Sigmoid colon (tissue), 7 donors: Measurements from ENCODE around the gene QRFPR. TPM values are rescaled to one million over a fixed set of nuclear protein-coding genes. Genes with fewer than 3 reads are reported as not detected.

Experiments
- DNase-seq: peaks from one replicate; pipeline ENCODE4 v3.0.0-alpha.2; 2019
- H3K27ac ChIP-seq, 4 donors: fragments of 200-600 bp; sonication (generic); one replicate each; pipeline ENCODE4 v1.5.1; 2016 to 2019; ENCODE audit warnings: mild to moderate bottlenecking in 1 of 4
- H3K27me3 ChIP-seq, 3 donors: fragments of 200-600 bp; sonication (generic); one replicate each; pipeline ENCODE4 v1.5.1; 2019; ENCODE audit warnings: mild to moderate bottlenecking in 1 of 3
- H3K36me3 ChIP-seq, 4 donors: fragments of 200-600 bp; sonication (generic); one replicate each; pipeline ENCODE4 v1.5.1; 2016 to 2019
- H3K4me1 ChIP-seq, 4 donors: fragments of 200-600 bp; sonication (generic); one replicate each; pipeline ENCODE4 v1.5.1; 2017 to 2019
- H3K4me3 ChIP-seq, 4 donors: fragments of 200-600 bp; sonication (generic); one replicate each; pipeline ENCODE4 v1.5.1; 2017 to 2019; ENCODE audit warnings: mild to moderate bottlenecking in 2 of 4, moderate library complexity in 1 of 4
- H3K9me3 ChIP-seq, 4 donors: fragments of 200-600 bp in 3 of 4; sonication (generic) in 3 of 4; one replicate each; pipeline versions ENCODE4 v1.5.1 to v1.6.1; 2013 to 2019
- CTCF ChIP-seq, 4 experiments: fragments of 450-650 bp in 3 of 4; fragments of 200-600 bp in 1 of 4; IDR thresholded peaks; one replicate each; pipeline ENCODE4 v1.5.1; 2016 to 2019; ENCODE audit warnings: antibody characterized with exemption in 4 of 4, mild to moderate bottlenecking in 3 of 4, moderate library complexity in 2 of 4
- EP300 ChIP-seq, 4 donors: sonication (generic); formaldehyde crosslinking; IDR thresholded peaks; one replicate each; pipeline ENCODE4 v1.6.1; 2017; ENCODE audit warnings: antibody characterized with exemption in 4 of 4
- POLR2A ChIP-seq, 2 donors: fragments of 450-650 bp; IDR thresholded peaks; one replicate each; pipeline ENCODE4 v1.6.1; 2016; ENCODE audit warnings: antibody characterized with exemption in 2 of 2, mild to moderate bottlenecking in 2 of 2, moderate library complexity in 2 of 2
- POLR2AphosphoS5 ChIP-seq, 4 donors: sonication (generic); formaldehyde crosslinking; IDR thresholded peaks; one replicate each; pipeline ENCODE4 v1.6.1; 2017; ENCODE audit warnings: antibody characterized with exemption in 4 of 4
- WGBS, 2 donors: extraction: QIAGEN DNeasy Blood & Tissue Kit; methylation state at CpG; one replicate each; pipeline ENCODE4 v1.1.7; 2013; 5-methylcytosine and 5-hydroxymethylcytosine counted together
- intact Hi-C: fragments of 100-400 bp; cut with DNase I; formaldehyde crosslinking; loops from one replicate; pipeline ENCODE4 v1.15.1; 2023
- polyA plus RNA-seq, 3 donors: library from polyadenylated mRNA; stranded (reverse); fragments of 200-250 nt; gene quantifications; one replicate each; pipeline ENCODE4 v1.2.3, GENCODE V29; 2013
- total RNA-seq, 4 donors: library from RNA; depleted of rRNA; stranded (reverse); fragments of >200 nt; gene quantifications; one replicate each; pipeline ENCODE4 v1.1.0, GENCODE V29; 2016
- donor health status: healthy with polysubstance abuse.
- donor health status: Bipolar disorder and iron deficiency.
- donor health status: healthy.

The QRFPR gene
- total and polyA plus RNA-seq, 7 donors, result 0.04 to 0.71 TPM; not detected in 5

DNA sequence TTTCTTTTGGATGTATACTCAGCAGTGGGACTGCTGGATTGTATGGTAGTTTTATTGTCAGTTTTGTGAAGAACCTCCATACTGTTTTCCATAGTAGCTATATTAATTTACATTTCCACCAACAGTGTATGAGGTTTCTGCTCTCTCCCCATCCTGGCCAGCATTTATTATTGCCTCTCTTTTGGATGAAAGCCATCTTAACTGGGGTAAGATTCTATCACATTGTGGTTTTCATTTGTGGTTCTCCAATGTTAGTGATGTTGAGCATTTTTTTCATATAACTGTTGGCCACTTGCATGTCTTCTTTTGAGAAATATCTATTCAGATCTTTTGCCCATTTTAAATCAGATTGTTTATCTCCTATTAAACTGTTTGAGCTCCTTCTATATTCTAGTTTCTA is 27.6 kb downstream of the QRFPR start:
- TF ChIP-seq EP300 (IDR thresholded peaks at IDR 0.05), result no peak
- intact Hi-C loops, result no loop called here
- no peak overlapping the region for H3K4me3 ChIP-seq
- no peaks in the 10 kb centered on the region for H3K4me1 ChIP-seq
- H3K27ac ChIP-seq, result no peak overlapping the region
- no peaks in the 10 kb centered on the region for H3K36me3 ChIP-seq
- DNase-seq, result no peak
- H3K9me3 ChIP-seq, result peaks cover 0 to 4% (median 0%) of the 10 kb centered on the region in 4 donors
- no peaks in the 10 kb centered on the region for H3K27me3 ChIP-seq

DNA sequence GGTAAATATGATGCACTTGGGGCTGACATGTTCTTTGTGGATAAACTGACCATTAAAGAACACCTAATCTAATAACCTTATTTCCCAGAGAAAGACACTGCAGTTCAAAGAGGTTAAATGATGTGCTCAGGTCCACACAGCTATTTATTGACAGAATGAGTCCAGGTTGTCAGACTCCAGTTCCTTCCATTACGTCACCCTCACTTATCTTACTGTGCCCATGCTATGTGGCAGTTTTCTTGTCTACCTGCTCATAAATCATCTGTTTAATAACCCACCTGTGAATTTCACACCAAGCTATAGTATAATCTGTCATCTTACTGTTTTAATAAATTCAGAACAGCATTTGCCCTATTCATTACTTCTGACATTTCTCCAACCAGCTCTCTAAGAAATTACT is 36.7 kb downstream of the QRFPR start:
- DNase-seq, result no peak
- intact Hi-C loops, result no loop called here
- Histone ChIP-seq H3K4me1 (no peaks in the 10 kb centered on the region), H3K4me3 (no peak overlapping the region), H3K27me3 (no peaks in the 10 kb centered on the region), H3K27ac (no peak overlapping the region), H3K9me3 (no peaks in the 10 kb centered on the region), H3K36me3 (no peaks in the 10 kb centered on the region)
- WGBS, 2 donors, result 19 to 67% methylated on average over 1 of the region's 1 CpG
- no peak for TF ChIP-seq EP300 (IDR thresholded peaks at IDR 0.05)
- TF ChIP-seq POLR2A (IDR thresholded peaks at IDR 0.05), result no peak
- no peak for TF ChIP-seq POLR2AphosphoS5 (IDR thresholded peaks at IDR 0.05)
- TF ChIP-seq CTCF (IDR thresholded peaks at IDR 0.05), result no peak

GRCh38 chr4:121340247-121340646 is 40.6 kb downstream of the QRFPR start:
- intact Hi-C loops, result no loop called here
- Histone ChIP-seq H3K4me1 (no peaks in the 10 kb centered on the region), H3K4me3 (no peak overlapping the region), H3K36me3 (no peaks in the 10 kb centered on the region), H3K27me3 (no peaks in the 10 kb centered on the region), H3K9me3 (no peaks in the 10 kb centered on the region), H3K27ac (no peak overlapping the region)
- no peak for DNase-seq
- no peak for TF ChIP-seq EP300 (IDR thresholded peaks at IDR 0.05)
- no peak for TF ChIP-seq POLR2A (IDR thresholded peaks at IDR 0.05)
- no peak for TF ChIP-seq POLR2AphosphoS5 (IDR thresholded peaks at IDR 0.05)
- TF ChIP-seq CTCF (IDR thresholded peaks at IDR 0.05), result no peak
- 89 to 93% methylated on average over 2 of the region's 2 CpGs for WGBS, 2 donors

GRCh38 chr4:121339824-121340223 is 41.0 kb downstream of the QRFPR start:
- 41 to 58% methylated on average over 2 of the region's 2 CpGs for WGBS, 2 donors
- Histone ChIP-seq H3K4me3 (no peak overlapping the region), H3K27ac (no peak overlapping the region), H3K36me3 (no peaks in the 10 kb centered on the region), H3K4me1 (no peaks in the 10 kb centered on the region), H3K27me3 (no peaks in the 10 kb centered on the region), H3K9me3 (no peaks in the 10 kb centered on the region)
- no peak for TF ChIP-seq EP300 (IDR thresholded peaks at IDR 0.05)
- TF ChIP-seq POLR2AphosphoS5 (IDR thresholded peaks at IDR 0.05), result no peak
- TF ChIP-seq CTCF (IDR thresholded peaks at IDR 0.05), result no peak
- TF ChIP-seq POLR2A (IDR thresholded peaks at IDR 0.05), result no peak
- intact Hi-C loops, result no loop called here
- DNase-seq, result no peak

- 68 to 70% methylated on average over 2 of the region's 2 CpGs for WGBS, 2 donors
- no peaks in the 10 kb centered on the region for H3K4me1 ChIP-seq
- H3K27ac ChIP-seq, result no peak overlapping the region
- TF ChIP-seq POLR2A (IDR thresholded peaks at IDR 0.05) (no peak), CTCF (IDR thresholded peaks at IDR 0.05) (no peak), EP300 (IDR thresholded peaks at IDR 0.05) (no peak), POLR2AphosphoS5 (IDR thresholded peaks at IDR 0.05) (no peak)
- intact Hi-C loops, result no loop called here
- H3K4me3 ChIP-seq, result no peak overlapping the region
- no peaks in the 10 kb centered on the region for H3K36me3 ChIP-seq
- no peaks in the 10 kb centered on the region for H3K27me3 ChIP-seq
- DNase-seq, result no peak
- no peaks in the 10 kb centered on the region for H3K9me3 ChIP-seq
Measured at GRCh38 chr4:121339307-121339706, 41.5 kb downstream of the QRFPR start.
